ENCODE data around the gene DHRS3.
"Not testable (repeated sequence)": the region's sequence is repeated elsewhere in the genome, so short reads cannot be mapped to it uniquely, and the experiment has no call there.

DHRS3 gene

GRCh38 chr1:12654004-12654567 lies 36.1 kb upstream of the DHRS3 start:
- Histone ChIP-seq H3K4me3 (ENCODE audit: low read depth in 1 of 2, low read length in 2 of 2) (no peak overlapping the region), H3K36me3 (ENCODE audit: control insufficient read depth in 1 of 2, insufficient read depth in 2 of 2, low read length in 2 of 2) (no peaks in the 10 kb centered on the region), H3K27ac (ENCODE audit: low read length) (no peak overlapping the region), H3K27me3 (ENCODE audit: low read depth, low read length) (no peaks in the 10 kb centered on the region), H3K4me1 (ENCODE audit: control insufficient read depth in 1 of 2, insufficient read depth in 2 of 2, low read length in 2 of 2) (peaks cover 0 to 4% of the 10 kb centered on the region in 2 donors), H3K9me3 (ENCODE audit: control insufficient read depth in 1 of 2, low read length in 2 of 2) (no peaks in the 10 kb centered on the region)

- Histone ChIP-seq H3K27me3 (ENCODE audit: low read depth, low read length) (no peaks in the 10 kb centered on the region), H3K4me1 (ENCODE audit: control insufficient read depth in 1 of 2, insufficient read depth in 2 of 2, low read length in 2 of 2) (no peaks in the 10 kb centered on the region), H3K4me3 (ENCODE audit: low read depth in 1 of 2, low read length in 2 of 2) (no peak overlapping the region), H3K27ac (ENCODE audit: low read length) (no peak overlapping the region), H3K9me3 (ENCODE audit: control insufficient read depth in 1 of 2, low read length in 2 of 2) (no peaks in the 10 kb centered on the region), H3K36me3 (ENCODE audit: control insufficient read depth in 1 of 2, insufficient read depth in 2 of 2, low read length in 2 of 2) (no peaks in the 10 kb centered on the region)
These were observed 32.0 kb upstream of the DHRS3 start for GRCh38 chr1:12649971-12650421.

- Histone ChIP-seq H3K4me3 (ENCODE audit: low read depth in 1 of 2, low read length in 2 of 2) (no peak overlapping the region), H3K27me3 (ENCODE audit: low read depth, low read length) (no peaks in the 10 kb centered on the region), H3K4me1 (ENCODE audit: control insufficient read depth in 1 of 2, insufficient read depth in 2 of 2, low read length in 2 of 2) (no peaks in the 10 kb centered on the region), H3K27ac (ENCODE audit: low read length) (no peak overlapping the region), H3K9me3 (ENCODE audit: control insufficient read depth in 1 of 2, low read length in 2 of 2) (no peaks in the 10 kb centered on the region), H3K36me3 (ENCODE audit: control insufficient read depth in 1 of 2, insufficient read depth in 2 of 2, low read length in 2 of 2) (no peaks in the 10 kb centered on the region)
These were observed 30.7 kb upstream of the DHRS3 start for GRCh38 chr1:12648741-12649140.

- not testable (repeated sequence) for H3K4me1 ChIP-seq (ENCODE audit: control insufficient read depth in 1 of 2, insufficient read depth in 2 of 2, low read length in 2 of 2); H3K9me3 ChIP-seq (ENCODE audit: control insufficient read depth in 1 of 2, low read length in 2 of 2); H3K27me3 ChIP-seq (ENCODE audit: low read depth, low read length); H3K4me3 ChIP-seq (ENCODE audit: low read depth in 1 of 2, low read length in 2 of 2); H3K36me3 ChIP-seq (ENCODE audit: control insufficient read depth in 1 of 2, insufficient read depth in 2 of 2, low read length in 2 of 2); H3K27ac ChIP-seq (ENCODE audit: low read length)
These were observed 27.4 kb upstream of the DHRS3 start for GRCh38 chr1:12645401-12645800.

- H3K36me3 ChIP-seq (ENCODE audit: control insufficient read depth in 1 of 2, insufficient read depth in 2 of 2, low read length in 2 of 2), result no peaks in the 10 kb centered on the region
- H3K27ac ChIP-seq (ENCODE audit: low read length), result no peak overlapping the region
- no peak overlapping the region for H3K4me3 ChIP-seq (ENCODE audit: low read depth in 1 of 2, low read length in 2 of 2)
- H3K4me1 ChIP-seq (ENCODE audit: control insufficient read depth in 1 of 2, insufficient read depth in 2 of 2, low read length in 2 of 2), result no peaks in the 10 kb centered on the region
- H3K27me3 ChIP-seq (ENCODE audit: low read depth, low read length), result no peaks in the 10 kb centered on the region
- H3K9me3 ChIP-seq (ENCODE audit: control insufficient read depth in 1 of 2, low read length in 2 of 2), result peaks cover 0 to 15% of the 10 kb centered on the region in 2 donors
These were observed 26.8 kb upstream of the DHRS3 start for GRCh38 chr1:12644829-12645228.

GRCh38 chr1:12644237-12644636 lies 26.2 kb upstream of the DHRS3 start:
- no peak overlapping the region for H3K4me3 ChIP-seq (ENCODE audit: low read depth in 1 of 2, low read length in 2 of 2)
- H3K27ac ChIP-seq (ENCODE audit: low read length), result no peak overlapping the region
- H3K27me3 ChIP-seq (ENCODE audit: low read depth, low read length), result no peaks in the 10 kb centered on the region
- H3K9me3 ChIP-seq (ENCODE audit: control insufficient read depth in 1 of 2, low read length in 2 of 2), result peaks cover 0 to 21% of the 10 kb centered on the region in 2 donors
- no peaks in the 10 kb centered on the region for H3K4me1 ChIP-seq (ENCODE audit: control insufficient read depth in 1 of 2, insufficient read depth in 2 of 2, low read length in 2 of 2)
- no peaks in the 10 kb centered on the region for H3K36me3 ChIP-seq (ENCODE audit: control insufficient read depth in 1 of 2, insufficient read depth in 2 of 2, low read length in 2 of 2)

- Histone ChIP-seq H3K36me3 (ENCODE audit: control insufficient read depth in 1 of 2, insufficient read depth in 2 of 2, low read length in 2 of 2) (no peaks in the 10 kb centered on the region), H3K4me1 (ENCODE audit: control insufficient read depth in 1 of 2, insufficient read depth in 2 of 2, low read length in 2 of 2) (no peaks in the 10 kb centered on the region), H3K27me3 (ENCODE audit: low read depth, low read length) (no peaks in the 10 kb centered on the region), H3K27ac (ENCODE audit: low read length) (no peak within 1 kb of the TSS), H3K4me3 (ENCODE audit: low read depth in 1 of 2, low read length in 2 of 2) (no peak within 1 kb of the TSS), H3K9me3 (ENCODE audit: control insufficient read depth in 1 of 2, low read length in 2 of 2) (peaks cover 0 to 24% of the 10 kb centered on the region in 2 donors)
These were observed 25.8 kb upstream of the DHRS3 start, which contains the start of gene AADACL4 for GRCh38 chr1:12643785-12644184. TSS of gene AADACL4 (plus strand) at chr1:12644085. CDS start at chr1:12644547, 462 bp downstream.

GRCh38 chr1:12643079-12643478 lies 25.1 kb upstream of the DHRS3 start:
- Histone ChIP-seq H3K9me3 (ENCODE audit: control insufficient read depth in 1 of 2, low read length in 2 of 2) (peaks cover 0 to 24% of the 10 kb centered on the region in 2 donors), H3K4me3 (ENCODE audit: low read depth in 1 of 2, low read length in 2 of 2) (no peak overlapping the region), H3K4me1 (ENCODE audit: control insufficient read depth in 1 of 2, insufficient read depth in 2 of 2, low read length in 2 of 2) (no peaks in the 10 kb centered on the region), H3K36me3 (ENCODE audit: control insufficient read depth in 1 of 2, insufficient read depth in 2 of 2, low read length in 2 of 2) (no peaks in the 10 kb centered on the region), H3K27me3 (ENCODE audit: low read depth, low read length) (no peaks in the 10 kb centered on the region), H3K27ac (ENCODE audit: low read length) (no peak overlapping the region)

GRCh38 chr1:12640958-12641272 lies 22.9 kb upstream of the DHRS3 start:
- H3K36me3 ChIP-seq (ENCODE audit: control insufficient read depth in 1 of 2, insufficient read depth in 2 of 2, low read length in 2 of 2), result no peaks in the 10 kb centered on the region
- no peak overlapping the region for H3K4me3 ChIP-seq (ENCODE audit: low read depth in 1 of 2, low read length in 2 of 2)
- H3K9me3 ChIP-seq (ENCODE audit: control insufficient read depth in 1 of 2, low read length in 2 of 2), result peaks cover 0 to 24% of the 10 kb centered on the region in 2 donors
- no peaks in the 10 kb centered on the region for H3K27me3 ChIP-seq (ENCODE audit: low read depth, low read length)
- H3K27ac ChIP-seq (ENCODE audit: low read length), result no peak overlapping the region
- H3K4me1 ChIP-seq (ENCODE audit: control insufficient read depth in 1 of 2, insufficient read depth in 2 of 2, low read length in 2 of 2), result peaks cover 0 to 5% of the 10 kb centered on the region in 2 donors

- H3K36me3 ChIP-seq (ENCODE audit: control insufficient read depth in 1 of 2, insufficient read depth in 2 of 2, low read length in 2 of 2), result no peaks in the 10 kb centered on the region
- H3K27ac ChIP-seq (ENCODE audit: low read length), result no peak overlapping the region
- peaks cover 0 to 5% of the 10 kb centered on the region in 2 donors for H3K4me1 ChIP-seq (ENCODE audit: control insufficient read depth in 1 of 2, insufficient read depth in 2 of 2, low read length in 2 of 2)
- no peaks in the 10 kb centered on the region for H3K27me3 ChIP-seq (ENCODE audit: low read depth, low read length)
- no peak overlapping the region for H3K4me3 ChIP-seq (ENCODE audit: low read depth in 1 of 2, low read length in 2 of 2)
- H3K9me3 ChIP-seq (ENCODE audit: control insufficient read depth in 1 of 2, low read length in 2 of 2), result peaks cover 0 to 24% of the 10 kb centered on the region in 2 donors
These were observed 22.4 kb upstream of the DHRS3 start for GRCh38 chr1:12640237-12640957.

- Histone ChIP-seq H3K27me3 (ENCODE audit: low read depth, low read length) (no peaks in the 10 kb centered on the region), H3K27ac (ENCODE audit: low read length) (no peak overlapping the region), H3K4me1 (ENCODE audit: control insufficient read depth in 1 of 2, insufficient read depth in 2 of 2, low read length in 2 of 2) (peaks cover 0 to 5% of the 10 kb centered on the region in 2 donors), H3K36me3 (ENCODE audit: control insufficient read depth in 1 of 2, insufficient read depth in 2 of 2, low read length in 2 of 2) (no peaks in the 10 kb centered on the region), H3K4me3 (ENCODE audit: low read depth in 1 of 2, low read length in 2 of 2) (no peak overlapping the region), H3K9me3 (ENCODE audit: control insufficient read depth in 1 of 2, low read length in 2 of 2) (peaks cover 0 to 24% of the 10 kb centered on the region in 2 donors)
These were observed 19.7 kb upstream of the DHRS3 start for GRCh38 chr1:12637693-12638092.

All from muscle layer of duodenum (tissue), 2 donors.